ENCODE results near the gene TRIM6.
"Not testable (repeated sequence)": the region's sequence is repeated elsewhere in the genome, so short reads cannot be mapped to it uniquely, and the experiment has no call there.

Gene TRIM6, protein sequence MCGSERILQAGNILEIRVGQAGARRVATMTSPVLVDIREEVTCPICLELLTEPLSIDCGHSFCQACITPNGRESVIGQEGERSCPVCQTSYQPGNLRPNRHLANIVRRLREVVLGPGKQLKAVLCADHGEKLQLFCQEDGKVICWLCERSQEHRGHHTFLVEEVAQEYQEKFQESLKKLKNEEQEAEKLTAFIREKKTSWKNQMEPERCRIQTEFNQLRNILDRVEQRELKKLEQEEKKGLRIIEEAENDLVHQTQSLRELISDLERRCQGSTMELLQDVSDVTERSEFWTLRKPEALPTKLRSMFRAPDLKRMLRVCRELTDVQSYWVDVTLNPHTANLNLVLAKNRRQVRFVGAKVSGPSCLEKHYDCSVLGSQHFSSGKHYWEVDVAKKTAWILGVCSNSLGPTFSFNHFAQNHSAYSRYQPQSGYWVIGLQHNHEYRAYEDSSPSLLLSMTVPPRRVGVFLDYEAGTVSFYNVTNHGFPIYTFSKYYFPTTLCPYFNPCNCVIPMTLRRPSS

DNA sequence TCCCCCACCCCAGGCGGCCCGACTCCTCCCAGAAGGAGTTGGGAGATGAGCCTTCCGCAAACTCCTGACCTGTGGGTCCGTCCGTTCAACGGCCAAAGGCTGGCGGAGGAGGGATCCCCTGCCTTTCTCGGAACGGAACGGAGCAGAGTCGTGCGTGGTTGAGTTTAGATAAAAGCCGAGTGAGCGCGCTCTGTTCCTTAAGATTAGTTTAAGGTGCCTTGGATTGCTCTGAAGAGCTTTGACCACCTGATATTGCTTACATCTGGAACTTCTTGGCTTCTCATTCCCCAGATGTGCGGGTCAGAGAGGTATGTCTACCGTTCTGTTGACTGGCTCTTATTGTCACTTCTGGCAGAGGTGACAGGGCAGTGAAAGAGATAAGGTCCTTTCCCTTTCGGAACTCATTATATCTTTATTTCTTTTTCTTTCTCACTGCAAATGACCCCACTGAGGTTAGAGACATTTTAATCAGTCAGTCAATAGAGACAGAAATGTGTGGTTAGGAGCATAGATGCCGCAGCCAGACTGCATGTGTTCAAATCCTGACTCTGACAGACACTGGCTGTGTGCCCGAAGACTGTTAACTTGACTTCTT, at the start of gene TRIM6:
Gene TRIM6 (plus strand): TSS at position 31 of the 595 bp plus-strand sequence. CDS start 261 bp downstream, at position 292.
- DNase-seq (ENCODE audit: low read depth): peak; percentile 85

DNA sequence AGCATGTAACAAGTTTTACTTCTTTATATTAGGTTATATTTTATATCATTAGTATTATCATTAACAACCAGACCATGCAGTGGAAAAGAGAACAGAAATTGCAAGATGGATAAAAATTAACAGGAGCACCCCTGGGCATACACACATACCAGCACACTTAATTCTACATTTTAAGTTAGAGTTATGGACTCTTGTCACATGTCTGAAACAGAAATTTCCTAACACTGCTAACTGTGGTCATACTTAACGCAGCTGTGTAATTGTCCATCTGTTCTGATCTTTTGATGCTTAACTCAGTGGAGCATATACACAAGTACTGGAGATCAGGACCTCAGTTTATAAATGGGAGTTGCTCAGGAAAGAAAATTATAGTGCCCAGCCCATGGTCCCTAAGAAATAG, 48.5 kb upstream of the TRIM6 start:
- no peak for DNase-seq (ENCODE audit: low read depth)

DNA sequence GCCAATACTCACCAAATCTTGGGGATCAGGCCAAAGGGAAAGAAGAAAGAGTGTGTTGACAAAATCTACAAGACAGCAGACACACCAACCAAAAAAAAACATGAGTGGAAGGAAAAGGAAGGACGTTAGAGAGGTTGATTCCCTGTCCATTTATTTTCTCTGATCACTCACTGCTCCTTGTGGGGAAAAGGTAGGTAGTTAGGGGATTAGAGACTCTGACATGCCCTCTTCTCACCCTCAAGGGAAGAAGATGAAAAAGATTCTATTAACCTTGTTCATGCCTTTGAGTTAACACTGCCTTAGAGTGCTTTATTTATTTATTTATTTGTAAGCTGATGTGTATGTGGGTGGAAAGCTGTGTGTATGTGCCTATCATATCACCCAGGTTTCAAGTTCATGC, 48.0 kb upstream of the TRIM6 start, which contains the start of gene OR52H1:
Gene OR52H1 (minus strand): TSS at position 101 of the 400 bp plus-strand sequence. CDS start 3,035 bp downstream, outside the sequence.
- no peak for DNase-seq (ENCODE audit: low read depth)

DNA sequence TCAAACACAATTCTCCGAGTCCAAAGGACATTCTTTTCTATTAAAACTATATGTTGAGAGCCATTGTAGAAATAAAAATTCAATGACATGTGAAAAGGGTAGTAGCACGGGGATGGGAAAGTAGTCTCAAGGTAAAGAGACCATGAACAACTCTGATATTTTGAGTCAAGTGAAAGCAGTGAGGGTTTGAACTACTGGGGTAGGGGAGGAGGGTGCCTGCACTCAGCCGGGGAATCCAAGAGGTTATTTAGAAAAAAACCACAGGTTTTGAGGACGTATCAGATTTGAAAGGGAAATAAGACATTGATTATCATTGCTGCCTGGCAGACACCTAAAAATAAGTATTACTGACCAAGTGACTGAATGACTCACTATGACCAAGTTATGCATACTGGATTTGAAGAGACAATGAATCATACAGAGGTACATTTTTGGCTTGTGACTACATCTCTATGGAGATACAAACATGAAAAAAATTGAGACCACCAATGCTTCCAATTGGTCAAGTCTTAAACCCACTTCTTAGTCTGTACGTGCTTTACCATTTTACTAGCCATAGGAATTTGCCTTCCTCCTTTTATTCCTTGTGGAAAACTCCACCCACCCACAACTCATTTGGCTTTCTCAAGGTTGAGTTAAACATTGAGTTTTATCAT, 45.9 kb upstream of the TRIM6 start:
- peak; percentile 57 for DNase-seq (ENCODE audit: low read depth)

DNA sequence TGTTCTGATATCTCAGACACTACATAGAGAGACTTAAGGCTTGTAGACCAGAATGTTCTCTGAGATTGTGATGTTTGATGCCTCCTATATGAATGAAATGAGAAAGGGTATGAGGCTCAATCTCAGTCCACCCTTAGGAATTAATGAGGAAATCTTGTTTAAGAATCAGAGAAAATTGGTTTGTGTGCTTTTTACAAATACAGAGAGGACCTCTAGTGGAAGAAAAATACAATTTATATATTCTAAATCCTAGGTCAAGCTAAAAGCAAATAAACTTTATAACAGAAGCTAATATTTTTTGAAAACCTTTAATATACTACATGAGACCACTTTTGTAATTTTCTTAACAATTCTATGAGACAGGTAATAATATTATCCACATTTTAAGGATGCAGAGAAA, 43.1 kb upstream of the TRIM6 start:
- DNase-seq (ENCODE audit: low read depth): no peak

DNA sequence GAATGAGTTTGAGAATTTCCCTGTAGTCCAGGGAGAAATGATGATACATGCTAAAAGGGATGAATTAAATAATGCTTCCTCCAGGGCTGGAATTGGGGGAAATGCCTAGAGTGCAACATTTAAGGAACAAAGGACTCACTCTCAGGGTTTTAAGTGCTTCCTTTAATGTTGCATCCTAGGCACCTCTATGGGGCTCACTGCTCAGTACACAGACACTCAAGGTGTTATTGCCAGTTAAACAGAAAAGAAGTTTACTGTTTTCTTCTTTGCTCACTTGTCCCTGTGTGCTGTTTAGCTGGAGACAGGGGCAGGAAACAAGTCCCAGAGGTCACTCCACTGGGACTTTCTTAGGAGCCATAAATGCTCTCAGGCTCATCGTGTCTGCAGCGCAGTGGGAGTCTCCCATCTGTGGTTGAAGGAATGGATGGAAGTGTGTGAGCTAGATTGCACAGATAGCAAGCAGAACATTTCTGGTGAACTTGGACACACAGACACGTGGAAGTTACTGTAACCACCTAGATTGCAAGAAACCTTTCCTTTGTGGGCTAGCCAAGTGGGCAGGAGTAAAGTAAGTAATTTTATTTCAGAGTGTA, 39.7 kb upstream of the TRIM6 start:
- peak; percentile 3 for DNase-seq (ENCODE audit: low read depth)

DNA sequence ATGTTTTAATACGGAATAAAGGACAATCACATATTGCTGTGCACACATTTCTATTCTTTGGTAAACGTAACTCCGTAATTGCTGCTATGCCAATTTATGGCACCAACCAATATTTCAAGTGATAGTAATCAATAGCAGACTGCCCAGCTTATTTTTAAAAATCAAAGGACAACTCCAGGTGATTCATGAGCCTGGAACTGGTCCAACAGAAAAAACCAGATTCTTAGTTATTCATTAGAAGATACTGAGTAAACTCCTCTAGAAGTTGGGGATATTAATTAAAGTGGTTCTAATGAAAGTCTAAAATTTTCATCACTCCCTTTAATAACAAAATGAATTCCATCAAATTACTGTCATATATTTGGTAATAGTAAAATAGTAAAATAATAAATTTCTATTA, 38.7 kb upstream of the TRIM6 start:
- DNase-seq (ENCODE audit: low read depth): no peak

DNA sequence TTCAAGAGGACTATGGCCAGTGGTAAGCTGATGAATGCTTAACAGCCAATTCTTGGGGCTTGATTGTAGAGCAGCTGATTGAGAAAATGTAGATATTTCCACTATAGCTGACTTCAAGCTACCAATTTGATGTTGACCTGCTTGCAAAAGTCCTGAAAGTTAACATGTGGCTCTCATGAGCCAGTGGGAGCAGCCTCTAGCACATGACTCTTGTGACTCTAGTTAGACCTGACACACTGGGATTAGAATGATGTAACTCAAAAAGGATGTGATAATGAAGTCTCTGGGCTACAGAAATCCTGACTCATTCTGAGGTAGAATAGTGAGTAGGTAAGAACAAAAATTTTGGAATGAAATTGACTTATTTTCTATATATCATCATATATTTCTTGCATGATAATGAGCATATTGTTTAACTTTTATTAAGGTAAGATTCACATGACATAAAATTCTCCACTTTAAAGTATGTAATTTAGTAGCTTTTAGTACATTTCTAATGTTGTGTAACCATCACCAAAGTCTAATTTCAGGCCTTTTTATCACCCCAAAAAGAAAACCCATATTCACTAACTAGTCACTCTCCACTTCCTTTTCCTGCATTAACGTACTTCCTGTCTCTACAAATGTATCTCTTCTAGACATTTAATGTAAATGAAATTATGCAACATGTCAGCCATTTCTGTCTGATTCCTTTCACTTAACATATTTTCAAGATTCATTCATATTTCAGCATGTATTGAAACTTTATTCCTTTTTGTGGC, 32.0 kb upstream of the TRIM6 start:
- no peak for DNase-seq (ENCODE audit: low read depth)

DNA sequence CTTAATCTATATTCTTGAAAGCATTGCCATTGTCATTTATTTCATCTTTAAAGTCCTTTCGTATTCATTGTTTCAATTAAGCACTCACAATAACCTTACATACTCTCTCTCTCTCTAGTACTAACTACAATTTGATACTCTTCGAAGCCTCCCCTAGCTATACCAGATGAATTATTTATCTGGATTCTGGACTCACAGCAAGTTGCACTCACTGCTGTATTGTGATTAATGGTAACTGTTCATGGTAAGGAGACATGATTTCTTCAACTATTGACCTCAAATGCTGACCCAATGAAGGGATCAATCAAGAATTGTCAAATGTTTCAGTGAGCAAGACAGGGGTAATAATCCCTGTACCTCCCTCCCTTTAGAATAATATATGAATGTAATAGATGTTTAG, 21.8 kb upstream of the TRIM6 start:
- no peak for DNase-seq (ENCODE audit: low read depth)

DNA sequence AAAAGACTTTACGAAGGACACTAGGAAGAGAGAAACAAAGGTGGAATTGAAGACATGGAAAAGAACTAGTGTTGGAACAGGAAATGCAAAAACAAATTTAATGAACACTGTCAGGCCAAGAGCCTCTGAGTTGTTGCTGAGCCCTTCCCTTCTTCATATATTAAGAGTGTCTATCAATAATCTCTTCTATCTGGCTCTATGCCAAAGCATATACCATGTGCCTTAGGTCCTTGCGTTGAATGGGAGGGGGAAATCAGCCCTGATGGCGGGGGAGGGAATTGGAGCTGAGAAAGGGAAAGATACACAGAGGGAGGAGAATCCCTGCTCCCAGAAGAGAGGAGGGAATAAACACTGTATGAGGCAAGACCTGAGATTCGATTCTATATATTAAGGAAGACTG, 21.3 kb upstream of the TRIM6 start:
- DNase-seq (ENCODE audit: low read depth): no peak

DNA sequence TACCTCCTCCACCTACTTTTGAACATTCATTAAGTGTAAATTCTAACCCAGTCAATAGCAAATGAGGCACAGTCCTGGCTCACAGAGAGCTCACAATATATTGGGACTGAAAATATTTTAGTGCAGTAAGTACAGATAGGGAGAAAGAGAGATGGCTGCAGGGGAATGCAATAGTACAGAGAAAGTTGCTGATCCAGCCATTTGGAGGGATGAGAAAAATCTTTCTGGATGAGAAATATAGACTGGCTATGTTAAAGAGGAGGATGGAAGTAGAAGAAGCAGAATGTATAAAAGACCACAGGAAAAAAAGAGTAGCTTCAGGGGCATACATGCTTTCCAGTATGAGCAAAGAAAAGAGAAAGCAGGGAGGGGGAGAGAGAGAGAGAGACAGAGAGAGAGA, 19.3 kb upstream of the TRIM6 start:
- no peak for DNase-seq (ENCODE audit: low read depth)

DNA sequence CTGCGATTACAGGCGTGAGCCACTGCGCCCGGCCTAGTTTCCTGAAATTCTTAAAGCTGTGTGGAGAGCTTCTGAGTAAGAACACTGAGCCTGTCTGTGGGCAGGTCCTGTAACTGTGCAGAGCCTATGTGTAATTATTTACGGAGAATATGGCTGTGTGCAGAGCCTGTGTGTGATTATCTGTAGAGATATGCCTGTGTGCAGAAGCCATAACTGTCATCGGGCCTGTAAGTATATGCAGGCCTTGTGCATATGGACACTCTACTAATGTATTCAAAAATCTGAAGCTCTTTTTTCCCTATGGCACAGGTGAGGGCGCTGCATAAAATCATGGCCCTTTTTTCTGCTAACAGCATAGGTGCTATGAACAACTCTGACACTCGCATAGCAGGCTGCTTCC, 15.9 kb upstream of the TRIM6 start, which contains the start of gene OR52B6:
Gene OR52B6 (plus strand): TSS at position 301 of the 400 bp plus-strand sequence. CDS start 0 bp downstream, at position 301.
- no peak for DNase-seq (ENCODE audit: low read depth)

DNA sequence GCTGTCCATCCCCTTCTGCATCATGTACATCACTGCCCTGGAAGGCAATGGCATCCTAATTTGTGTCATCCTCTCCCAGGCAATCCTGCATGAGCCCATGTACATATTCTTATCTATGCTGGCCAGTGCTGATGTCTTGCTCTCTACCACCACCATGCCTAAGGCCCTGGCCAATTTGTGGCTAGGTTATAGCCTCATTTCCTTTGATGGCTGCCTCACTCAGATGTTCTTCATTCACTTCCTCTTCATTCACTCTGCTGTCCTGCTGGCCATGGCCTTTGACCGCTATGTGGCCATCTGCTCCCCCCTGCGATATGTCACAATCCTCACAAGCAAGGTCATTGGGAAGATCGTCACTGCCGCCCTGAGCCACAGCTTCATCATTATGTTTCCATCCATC, 15.4 kb upstream of the TRIM6 start:
- no peak for DNase-seq (ENCODE audit: low read depth)

DNA sequence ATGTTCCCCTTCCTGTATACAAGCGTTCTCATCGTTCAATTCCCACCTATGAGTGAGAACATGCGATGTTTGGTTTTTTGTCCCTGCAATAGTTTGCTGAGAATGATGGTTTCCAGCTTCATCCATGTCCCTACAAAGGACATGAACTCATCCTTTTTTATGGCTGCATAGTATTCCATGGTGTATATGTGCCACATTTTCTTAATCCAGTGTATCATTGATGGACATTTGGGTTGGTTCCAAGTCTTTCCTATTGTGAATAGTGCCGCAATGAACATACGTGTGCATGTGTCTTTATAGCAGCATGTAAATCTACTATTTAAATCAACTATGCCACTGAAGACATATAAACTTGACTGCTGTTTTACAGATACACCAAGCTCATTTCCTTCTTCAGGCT, 12.0 kb upstream of the TRIM6 start:
- DNase-seq (ENCODE audit: low read depth): not testable (repeated sequence)

DNA sequence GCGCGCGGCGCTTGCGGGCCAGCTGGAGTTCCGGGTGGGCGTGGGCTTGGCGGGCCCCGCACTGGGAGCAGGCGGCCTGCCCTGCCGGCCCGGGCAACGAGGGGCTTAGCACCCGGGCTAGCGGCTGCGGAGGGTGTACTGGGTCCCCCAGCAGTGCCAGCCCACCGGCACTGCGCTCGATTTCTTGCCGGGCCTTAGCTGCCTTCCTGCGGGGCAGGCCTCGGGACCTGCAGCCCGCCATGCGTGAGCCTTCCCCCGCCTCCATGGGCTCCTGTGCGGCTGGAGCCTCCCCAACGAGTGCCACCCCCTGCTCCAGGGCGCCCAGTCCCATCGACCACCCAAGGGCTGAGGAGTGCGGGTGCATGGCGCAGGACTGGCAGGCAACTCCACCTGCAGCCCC, 6.5 kb upstream of the TRIM6 start:
- not testable (repeated sequence) for DNase-seq (ENCODE audit: low read depth)

DNA sequence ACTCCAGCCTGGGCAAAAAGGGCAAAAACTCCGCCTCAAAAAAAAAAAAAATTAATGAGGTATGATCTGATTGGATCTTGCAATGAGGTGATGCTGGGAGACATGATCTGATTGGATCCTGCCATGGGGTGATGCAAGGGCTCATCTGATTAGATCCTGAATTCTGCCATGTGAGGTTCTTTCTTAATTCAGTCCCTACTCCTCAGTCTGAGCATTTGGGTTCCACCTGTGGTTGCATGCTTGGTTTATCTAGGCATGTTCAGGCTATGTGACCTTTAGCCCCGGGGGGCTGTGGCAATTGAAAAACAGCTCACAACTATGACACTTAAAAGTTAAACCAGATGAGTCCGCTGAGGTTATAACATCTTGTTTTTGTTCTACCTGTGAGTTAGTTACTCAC, 4.8 kb upstream of the TRIM6 start:
- DNase-seq (ENCODE audit: low read depth): no peak

DNA sequence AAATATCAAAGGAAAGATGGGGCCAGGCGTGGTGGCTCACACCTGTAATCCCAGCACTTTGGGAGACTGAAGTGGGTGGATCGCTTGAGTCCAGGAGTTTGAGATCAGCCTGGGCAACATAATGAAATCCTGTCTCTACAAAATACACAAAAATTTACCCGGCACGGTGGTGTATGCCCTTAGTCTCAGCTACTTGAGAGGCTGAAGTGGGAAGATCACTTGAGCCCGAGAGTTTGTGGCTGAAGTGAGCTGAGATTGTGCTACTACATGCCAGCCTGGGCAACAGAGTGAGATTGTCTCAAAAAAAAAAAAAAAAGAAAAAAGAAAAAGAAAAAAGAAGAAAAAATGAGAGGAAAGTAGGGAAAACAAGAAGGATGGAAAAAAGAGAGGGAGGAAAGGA, 3.8 kb upstream of the TRIM6 start:
- DNase-seq (ENCODE audit: low read depth): no peak

DNA sequence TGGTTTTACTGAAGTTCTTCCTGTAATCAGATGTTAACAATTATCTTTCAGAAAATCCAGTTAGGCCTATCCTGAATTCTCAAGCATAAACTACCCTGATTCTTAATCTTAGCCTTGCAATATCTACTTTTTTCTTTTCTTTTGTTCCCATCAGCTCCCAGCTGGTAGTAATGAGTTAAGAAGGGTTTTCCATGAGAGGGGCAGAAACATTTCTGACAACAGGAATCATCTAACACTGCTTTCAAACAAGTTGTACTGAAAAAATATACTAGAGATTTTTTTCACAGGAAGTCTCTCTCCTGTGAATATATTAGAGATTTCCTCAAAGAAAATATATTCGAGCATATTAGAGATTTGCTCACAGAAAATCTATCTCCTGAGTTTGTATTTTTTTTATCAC, 3.3 kb upstream of the TRIM6 start:
- no peak for DNase-seq (ENCODE audit: low read depth)

DNA sequence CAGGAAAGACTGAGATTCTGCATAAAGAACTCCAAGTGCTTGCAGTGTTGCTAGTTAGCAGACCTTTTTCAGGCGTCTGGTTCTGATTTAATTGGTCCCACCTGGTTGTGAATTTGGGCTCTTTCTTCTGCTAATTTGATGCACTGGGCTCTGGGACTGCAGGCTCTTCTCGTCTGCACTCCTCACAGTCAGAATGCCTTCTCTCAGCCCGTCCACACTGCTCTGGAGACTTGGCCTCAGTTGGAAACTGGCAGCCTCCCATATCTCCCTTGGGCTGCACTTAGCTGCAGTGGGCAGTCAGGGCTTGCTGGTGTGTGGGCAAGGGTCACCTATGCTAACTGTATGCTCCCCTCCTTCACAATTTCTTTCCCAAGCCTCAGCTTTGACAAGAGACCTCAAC, 1.5 kb downstream of the TRIM6 start:
- no peak for DNase-seq (ENCODE audit: low read depth)

DNA sequence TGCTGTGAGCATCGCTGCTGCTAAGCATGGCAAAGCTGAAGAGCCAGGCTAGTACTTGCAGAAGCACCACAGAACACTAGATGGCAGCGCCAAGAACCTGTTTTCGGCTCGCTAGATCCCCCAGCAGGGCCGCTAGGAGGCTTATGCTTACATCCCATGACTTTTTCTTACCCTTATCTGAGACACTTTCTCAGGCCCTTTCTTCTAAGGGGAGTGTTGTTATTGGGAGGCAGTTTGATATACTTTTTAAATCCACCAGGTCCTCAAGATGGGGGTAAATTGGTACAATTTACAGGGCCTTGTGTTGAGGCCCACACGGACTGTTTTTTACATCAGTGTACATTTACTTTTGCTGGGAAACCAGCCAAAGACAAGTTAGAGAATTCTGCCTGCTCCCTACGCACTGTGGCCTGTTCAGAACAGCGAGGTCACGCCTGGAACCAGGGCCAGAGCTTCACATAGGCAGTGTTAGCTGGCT, 4.0 kb downstream of the TRIM6 start:
- DNase-seq (ENCODE audit: low read depth): peak; percentile 92

DNA sequence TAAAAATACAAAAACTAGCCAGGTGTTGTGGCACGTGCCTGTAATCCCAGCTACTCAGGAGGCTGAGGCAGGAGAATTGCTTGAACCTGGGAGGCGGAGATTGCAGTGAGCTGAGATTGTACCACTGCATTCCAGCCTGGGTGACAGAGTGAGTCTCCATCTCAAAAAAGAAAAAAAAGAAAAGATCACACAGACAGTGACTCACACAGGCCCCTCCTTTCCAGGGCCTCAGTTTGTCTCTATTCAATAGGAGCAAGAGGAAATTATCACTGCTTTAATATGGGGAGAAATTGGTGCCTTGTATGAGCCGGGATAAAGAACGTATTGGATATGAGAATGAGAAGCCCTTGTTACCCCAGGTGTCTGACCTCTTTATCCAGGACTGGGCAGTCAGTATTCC, 6.4 kb downstream of the TRIM6 start:
- not testable (repeated sequence) for DNase-seq (ENCODE audit: low read depth)

Data from amniotic epithelial cell (primary cell).